ENCODE measurements around the gene ARHGEF18. TPM values are rescaled to one million over a fixed set of nuclear protein-coding genes. Genes with fewer than 3 reads are reported as not detected.

Gene ARHGEF18
- total RNA-seq, 1 donor from 2014 or later: 19.4 TPM

- DNase-seq (ENCODE audit: low read depth in 2 of 2): no peak
Observed at GRCh38 chr19:7383284-7383683, 34.5 kb downstream of the ARHGEF18 start.

- no peak for DNase-seq (ENCODE audit: low read depth in 2 of 2)
Observed at GRCh38 chr19:7385062-7385461, 36.3 kb downstream of the ARHGEF18 start.

- DNase-seq (ENCODE audit: low read depth in 2 of 2): no peak
Observed at GRCh38 chr19:7386308-7386707, 37.6 kb downstream of the ARHGEF18 start.

- DNase-seq (ENCODE audit: low read depth in 2 of 2): no peak
Observed at GRCh38 chr19:7386769-7387168, 38.0 kb downstream of the ARHGEF18 start.

- peak; percentile 14 to 96 for DNase-seq (ENCODE audit: low read depth in 2 of 2)
Observed at GRCh38 chr19:7391218-7391670, 42.5 kb downstream of the ARHGEF18 start.

- no peak for DNase-seq (ENCODE audit: low read depth in 2 of 2)
Observed at GRCh38 chr19:7393459-7393858, 44.7 kb downstream of the ARHGEF18 start.

GRCh38 chr19:7393939-7394730 is 45.4 kb downstream of the ARHGEF18 start:
- DNase-seq (ENCODE audit: low read depth in 2 of 2): no peak

GRCh38 chr19:7394731-7395359 is 46.1 kb downstream of the ARHGEF18 start:
- peak; percentile 93 for DNase-seq (ENCODE audit: low read depth in 2 of 2)

- peak; percentile 25 to 26 for DNase-seq (ENCODE audit: low read depth in 2 of 2)
Observed at GRCh38 chr19:7395360-7396066, 46.8 kb downstream of the ARHGEF18 start.

GRCh38 chr19:7397687-7398086 is 49.0 kb downstream of the ARHGEF18 start:
- DNase-seq (ENCODE audit: low read depth in 2 of 2): peak in 1 of 2 donors; percentile 54

Other genes starting within 250 kb of the ARHGEF18 start
- gene INSR, start 54.5 kb upstream of the ARHGEF18 start, total RNA-seq: 28.0 and 42.9 TPM in 2 replicates
- gene PEX11G, start 140.1 kb downstream of the ARHGEF18 start, total RNA-seq: 1.3 and 1.6 TPM in 2 replicates
- gene ZNF358, start 167.2 kb downstream of the ARHGEF18 start, total RNA-seq: 10.7 and 12.9 TPM in 2 replicates
- gene MCOLN1, start 173.7 kb downstream of the ARHGEF18 start, total RNA-seq: 3.3 and 5.4 TPM in 2 replicates
- gene PNPLA6, start 186.8 kb downstream of the ARHGEF18 start, total RNA-seq: 59.9 and 88.3 TPM in 2 replicates
- gene CAMSAP3, start 246.9 kb downstream of the ARHGEF18 start, total RNA-seq: under 0.01 TPM in 2 replicates